GM18507 (cell line): ENCODE data around the gene ADARB1.

Source experiments
- DNase-seq: peaks from one replicate; pipeline ENCODE4 v3.0.0; 2011; ENCODE audit warnings: low read depth; ENCODE audit not compliant: insufficient read length; ENCODE audit errors: extremely low spot score
- FAIRE-seq: peaks from 2 replicates; lab custom pipeline; 2011; peaks lifted over from hg19 to GRCh38; lab: Jason Lieb, UNC

The ADARB1 gene

GRCh38 chr21:45071874-45072737 is 2.3 kb upstream of the ADARB1 start:
- DNase-seq (no peak), FAIRE-seq (no peak)

GRCh38 chr21:45072738-45073300 is 1.6 kb upstream of the ADARB1 start:
- FAIRE-seq (no peak), DNase-seq (no peak)

- FAIRE-seq = no peak
Measured at GRCh38 chr21:45073301-45074047, 906 bp upstream of the ADARB1 start.

DNA sequence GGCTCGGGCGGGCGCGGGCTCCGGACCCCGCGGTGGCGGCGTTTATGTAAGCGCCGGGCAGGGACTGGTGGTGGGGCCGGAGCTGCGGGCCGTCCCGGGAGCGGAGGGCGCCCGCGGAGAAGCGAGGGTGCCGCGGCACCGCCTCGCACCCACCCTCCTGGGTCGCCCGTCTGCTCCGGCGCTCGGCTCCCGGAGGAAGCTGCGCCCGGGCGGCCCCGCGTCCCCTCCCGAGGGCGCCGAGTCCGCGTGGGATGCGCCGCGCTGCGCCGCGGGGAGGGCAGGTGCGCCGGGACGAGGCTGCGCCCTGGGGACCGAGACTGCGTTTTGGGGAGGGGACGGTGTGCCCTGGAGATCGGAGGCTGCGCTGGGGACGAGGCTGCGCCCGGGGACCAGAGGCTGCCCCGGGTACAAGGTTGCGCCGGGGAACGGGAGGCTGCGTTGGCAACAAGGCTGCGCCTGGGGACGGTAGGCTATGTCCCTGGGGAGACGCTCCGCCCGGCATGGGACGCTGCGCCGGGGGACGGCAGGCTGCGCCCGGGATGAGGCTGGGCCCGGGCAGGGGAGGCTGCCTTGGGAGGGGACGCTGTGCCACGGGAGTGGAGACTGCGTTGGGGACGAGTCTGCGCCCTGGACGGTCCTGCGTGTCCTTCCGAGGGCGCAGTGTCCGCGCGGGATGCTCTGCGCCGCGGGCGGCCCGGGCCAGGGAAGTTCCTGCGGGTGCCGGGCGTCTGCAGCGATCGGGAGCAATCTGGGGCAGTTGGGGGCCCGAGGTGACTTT is 627 bp downstream of the ADARB1 start:
- FAIRE-seq = no peak
- no peak for DNase-seq

More at GRCh38 chr21:45073301-45074047, 906 bp upstream of the ADARB1 start:
- DNase-seq = no peak

- FAIRE-seq = no peak
- DNase-seq = no peak
Measured at GRCh38 chr21:45075596-45076244, 1.3 kb downstream of the ADARB1 start.

GRCh38 chr21:45076245-45076711 is 1.9 kb downstream of the ADARB1 start:
- DNase-seq (no peak), FAIRE-seq (no peak)

- FAIRE-seq = no peak
- DNase-seq = no peak
Measured at GRCh38 chr21:45078371-45078770, 4.0 kb downstream of the ADARB1 start.

GRCh38 chr21:45078877-45079281 is 4.5 kb downstream of the ADARB1 start:
- FAIRE-seq = no peak
- DNase-seq = no peak

DNA sequence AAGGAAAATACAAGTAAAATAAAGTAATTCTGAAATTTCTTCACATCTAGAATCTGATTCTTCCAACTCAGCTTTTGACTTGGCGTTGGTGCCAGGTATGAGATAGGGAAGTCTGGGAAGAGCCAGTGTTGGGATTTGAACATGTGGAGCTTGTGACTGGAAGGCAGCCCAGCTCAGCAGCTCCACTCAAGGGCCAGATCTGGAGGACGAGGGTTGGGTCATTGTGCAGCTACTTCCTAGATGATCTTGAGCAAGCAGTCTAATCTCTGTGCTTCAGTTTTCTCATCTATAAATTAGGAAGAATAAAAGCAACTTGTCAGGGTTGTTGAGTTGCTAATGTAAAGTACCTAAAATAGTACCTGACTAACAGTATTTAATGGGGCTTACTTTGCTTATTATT is 5.0 kb downstream of the ADARB1 start:
- no peak for DNase-seq
- FAIRE-seq = no peak

DNA sequence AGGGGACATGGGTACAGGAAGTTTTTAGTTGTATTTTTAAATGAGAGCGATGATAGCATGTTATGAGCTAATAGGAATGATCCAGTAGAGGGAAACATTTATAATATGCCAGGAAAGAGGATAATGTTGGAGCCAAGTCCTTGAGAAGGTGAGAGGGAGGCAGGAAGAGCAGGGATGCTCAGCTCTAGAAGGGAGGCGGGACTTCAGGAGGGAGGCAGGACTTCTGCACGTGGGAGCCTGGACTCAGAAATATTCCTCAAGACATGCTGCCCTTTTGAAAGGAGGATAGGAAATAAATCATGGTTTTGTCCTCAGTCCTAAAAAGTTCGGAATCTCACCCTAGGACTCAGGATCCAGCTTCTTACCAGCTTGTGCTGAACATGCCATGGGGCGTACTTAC is 5.9 kb downstream of the ADARB1 start:
- no peak for FAIRE-seq
- DNase-seq = no peak

DNA sequence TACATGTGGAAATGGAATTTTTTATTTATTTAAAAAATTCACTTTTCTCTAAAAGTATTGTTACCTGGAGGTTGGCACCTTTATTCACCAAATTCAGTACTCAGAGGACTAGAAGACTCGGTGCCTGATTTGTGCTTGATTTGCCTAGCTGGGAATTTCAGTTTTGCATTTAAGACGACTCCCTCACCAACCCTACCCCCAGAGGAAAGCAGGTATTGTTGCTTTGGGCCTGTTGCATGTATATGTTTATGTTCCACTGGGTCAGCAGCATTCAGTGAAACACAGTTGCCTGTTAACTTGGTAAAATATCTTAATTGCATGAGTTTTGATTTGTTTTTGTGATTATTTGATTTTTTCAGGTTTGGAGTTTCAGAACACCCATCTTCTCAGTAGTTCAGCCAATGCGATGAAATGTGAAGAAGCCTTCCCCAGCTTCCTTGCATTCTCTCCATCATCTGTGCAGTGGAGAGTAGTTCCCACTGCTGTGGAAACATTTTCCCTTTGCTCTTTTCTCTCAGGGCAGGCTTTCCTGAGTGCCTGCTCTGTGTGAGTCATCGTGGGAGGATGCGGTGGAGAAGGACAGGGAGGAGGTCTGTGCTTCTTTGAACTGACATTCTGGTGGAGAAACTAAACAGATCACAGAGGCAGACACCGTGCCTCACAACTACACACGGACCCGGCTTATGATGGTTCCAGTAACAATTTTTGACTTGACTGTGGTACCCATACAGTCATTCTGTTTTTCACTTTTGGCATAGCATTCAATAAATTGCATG is 6.4 kb downstream of the ADARB1 start:
- FAIRE-seq = no peak
- no peak for DNase-seq

DNA sequence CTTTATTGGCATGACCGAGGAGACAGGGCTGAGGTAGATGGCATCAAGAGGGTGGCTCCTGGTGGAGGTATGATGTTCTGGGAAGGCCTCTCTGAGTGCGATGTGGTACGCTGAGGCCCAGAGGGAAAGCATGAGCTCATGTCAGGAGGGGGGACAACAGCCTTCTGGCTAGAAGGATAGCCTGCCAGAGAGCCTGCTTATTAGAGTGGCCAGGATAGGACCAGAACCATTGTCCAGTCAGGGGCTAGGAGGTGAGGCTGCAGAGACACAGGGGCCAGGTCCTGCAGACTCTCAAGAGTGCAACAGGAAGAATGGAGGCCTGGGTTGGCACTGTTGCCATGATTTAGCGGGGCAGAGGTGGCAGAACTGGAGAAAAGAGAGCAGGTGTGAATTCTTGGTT is 7.3 kb downstream of the ADARB1 start:
- DNase-seq = no peak
- no peak for FAIRE-seq

DNA sequence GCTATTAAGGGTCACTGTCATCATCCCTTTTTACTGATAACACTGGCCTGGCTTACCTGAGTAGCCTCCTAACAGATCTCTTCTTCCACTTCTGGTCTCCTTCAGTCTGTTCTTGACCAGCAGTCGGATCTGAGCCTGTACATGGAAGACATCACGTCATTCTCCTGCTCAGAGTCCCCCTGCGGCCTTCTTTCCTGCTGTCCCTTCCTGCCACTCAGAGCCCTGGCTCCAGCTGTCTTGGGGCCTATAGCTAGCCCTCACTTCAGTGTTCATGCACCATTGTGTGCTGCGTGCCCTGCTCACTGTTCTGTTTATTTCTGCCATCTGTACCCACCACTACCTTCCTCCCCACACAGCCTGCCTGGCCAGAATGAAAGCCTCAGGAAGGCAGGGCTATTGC is 8.4 kb downstream of the ADARB1 start:
- DNase-seq = no peak
- FAIRE-seq = no peak

- FAIRE-seq (no peak), DNase-seq (no peak)
Measured at GRCh38 chr21:45084121-45084520, 9.7 kb downstream of the ADARB1 start.

- DNase-seq (no peak), FAIRE-seq (no peak)
Measured at GRCh38 chr21:45084881-45085536, 10.6 kb downstream of the ADARB1 start.

DNA sequence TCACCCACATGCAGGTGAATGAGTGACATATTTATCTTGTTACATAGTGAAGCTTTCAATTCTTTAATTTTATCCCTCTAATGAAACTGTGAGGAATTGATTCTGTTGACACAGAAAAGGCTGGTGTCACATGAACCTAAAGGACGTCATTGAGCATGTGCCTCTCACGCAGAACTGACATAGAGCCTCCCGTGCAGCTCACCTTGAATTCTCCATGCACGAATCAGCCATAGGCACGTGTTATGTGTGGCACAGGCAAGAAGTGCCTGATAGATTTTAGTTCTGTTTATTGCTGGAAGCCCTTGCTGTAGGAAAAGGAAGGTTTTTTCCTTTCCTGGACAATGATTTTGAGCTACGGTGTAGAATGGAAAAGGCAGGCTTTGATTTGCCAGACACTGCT is 11.3 kb downstream of the ADARB1 start:
- FAIRE-seq = no peak
- DNase-seq = no peak

DNA sequence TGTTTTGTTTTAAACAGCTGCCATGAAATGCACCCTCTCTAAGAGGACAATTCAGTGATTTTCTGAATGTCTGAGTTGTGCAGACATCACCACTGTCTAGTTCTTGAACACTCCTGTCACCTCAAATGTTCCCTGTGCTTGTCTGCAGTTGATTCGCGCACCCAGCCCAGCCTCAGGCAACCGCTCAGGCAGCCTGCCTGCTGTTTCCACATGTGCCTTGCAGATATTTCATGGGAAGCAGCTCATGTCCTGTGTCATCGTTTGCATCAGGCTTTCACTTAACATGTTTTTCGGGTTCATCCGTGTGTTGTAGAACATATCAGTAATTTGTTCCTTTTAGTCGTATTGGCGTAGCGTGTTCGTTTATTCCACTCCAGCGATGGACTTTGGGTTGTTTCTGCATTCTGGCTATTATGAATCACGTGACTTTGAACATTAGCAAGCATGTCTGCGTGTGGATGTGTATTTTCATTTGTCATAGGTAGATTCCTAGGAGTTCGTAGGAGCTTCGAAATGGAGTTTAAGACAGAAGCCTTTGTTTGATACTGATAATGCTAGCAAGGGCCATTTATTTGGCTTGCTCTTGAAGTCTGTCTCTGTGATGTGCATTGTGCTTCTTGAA is 12.1 kb downstream of the ADARB1 start:
- DNase-seq = no peak
- no peak for FAIRE-seq
